NCI-H2081 (cell line): ENCODE data around the gene CELA3A.
"Not testable (repeated sequence)": the region's sequence is repeated elsewhere in the genome, so short reads cannot be mapped to it uniquely, and the experiment has no call there.

ENCODE experiments used
- DNase-seq, 2 experiments: peaks; one replicate each; lab custom pipeline; 2025; lab: John Stamatoyannopoulos, UW

CELA3A gene

GRCh38 chr1:21981253-21981652 is 20.2 kb upstream of the CELA3A start:
- DNase-seq = not testable (repeated sequence)

GRCh38 chr1:21982122-21982521 is 19.3 kb upstream of the CELA3A start:
- DNase-seq = not testable (repeated sequence)

DNA sequence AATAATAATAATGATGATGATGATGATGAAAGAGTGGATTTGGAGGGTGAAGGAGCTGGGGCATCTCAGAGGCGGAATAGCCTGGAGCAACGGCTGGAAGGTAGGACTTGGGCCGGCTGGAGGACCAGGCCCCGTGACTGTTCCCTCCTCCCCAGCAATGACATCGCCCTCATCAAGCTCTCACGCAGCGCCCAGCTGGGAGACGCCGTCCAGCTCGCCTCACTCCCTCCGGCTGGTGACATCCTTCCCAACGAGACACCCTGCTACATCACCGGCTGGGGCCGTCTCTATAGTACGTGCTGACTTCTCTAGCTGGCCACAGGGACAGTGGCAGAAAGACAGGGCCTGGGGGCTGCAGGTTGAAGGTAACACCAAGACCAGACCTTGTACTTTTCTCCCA is 17.9 kb upstream of the CELA3A start:
- DNase-seq = not testable (repeated sequence)

GRCh38 chr1:21985893-21986292 is 15.6 kb upstream of the CELA3A start:
- DNase-seq = not testable (repeated sequence)

DNA sequence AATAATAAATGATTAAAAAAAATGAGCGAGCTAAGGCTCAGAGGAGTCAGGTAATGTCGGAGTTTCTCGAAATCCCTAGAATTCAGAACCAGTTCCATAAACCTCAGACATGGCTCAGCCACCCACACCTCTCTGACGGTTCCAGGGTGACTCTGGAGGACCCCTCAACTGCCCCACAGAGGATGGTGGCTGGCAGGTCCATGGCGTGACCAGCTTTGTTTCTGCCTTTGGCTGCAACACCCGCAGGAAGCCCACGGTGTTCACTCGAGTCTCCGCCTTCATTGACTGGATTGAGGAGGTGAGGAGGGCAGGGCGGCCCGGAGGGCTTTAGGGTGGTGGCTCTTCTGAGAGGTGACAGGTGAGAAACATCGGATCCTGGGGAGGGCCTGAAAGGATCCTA is 15.1 kb upstream of the CELA3A start:
- DNase-seq = not testable (repeated sequence)

DNA sequence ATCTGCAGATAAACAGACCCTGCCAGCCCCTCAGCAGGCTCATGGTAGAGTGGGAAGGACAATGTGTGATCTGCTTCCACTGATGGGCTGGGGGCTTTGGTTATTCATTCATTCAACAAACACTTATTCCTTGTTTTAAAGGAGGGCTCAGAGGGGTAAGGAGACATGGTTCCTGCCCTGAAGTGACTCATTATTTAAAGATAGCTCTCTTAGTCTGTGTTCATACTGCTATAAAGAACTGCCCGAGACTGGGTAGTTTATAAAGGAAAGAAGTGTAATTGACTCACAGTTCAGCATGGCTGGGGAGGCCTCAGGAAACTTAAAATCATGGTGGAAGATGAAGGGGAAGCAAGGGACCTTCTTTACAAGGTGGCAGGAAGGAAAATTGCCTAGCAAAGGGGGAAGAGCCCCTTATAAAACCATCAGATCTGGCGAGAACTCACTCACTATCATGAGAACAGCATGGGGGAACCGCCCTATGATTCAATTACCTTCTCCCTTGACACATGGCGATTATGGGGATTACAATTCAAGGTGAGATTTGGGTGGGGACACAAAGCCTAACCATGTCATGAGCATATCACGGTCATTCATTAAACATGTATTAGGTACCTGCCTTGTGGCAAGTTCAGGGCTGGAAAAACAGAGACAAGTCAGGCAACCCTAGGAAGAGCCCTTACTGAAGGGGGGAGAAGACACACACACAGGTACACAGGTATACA is 11.6 kb upstream of the CELA3A start:
- DNase-seq = not testable (repeated sequence)

GRCh38 chr1:21992186-21992585 is 9.3 kb upstream of the CELA3A start:
- DNase-seq = not testable (repeated sequence)

GRCh38 chr1:21994716-21995115 is 6.7 kb upstream of the CELA3A start:
- DNase-seq = not testable (repeated sequence)

DNA sequence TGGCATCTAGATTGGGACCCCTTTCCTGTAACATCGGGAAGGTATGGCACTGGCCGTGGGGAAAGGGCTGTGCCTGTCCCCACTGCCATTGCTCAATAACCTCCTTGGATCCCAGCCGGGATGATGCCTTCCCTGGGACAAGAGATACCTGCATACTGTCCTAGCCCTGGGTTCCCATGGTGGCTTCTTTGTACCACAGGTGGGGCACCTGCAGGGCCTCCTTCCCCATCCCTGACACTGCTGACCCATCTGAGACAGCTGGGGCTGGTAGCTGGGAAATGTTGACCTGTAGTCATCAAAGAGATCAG is 4.8 kb upstream of the CELA3A start:
- DNase-seq = not testable (repeated sequence)

- not testable (repeated sequence) for DNase-seq
These were observed 3.4 kb upstream of the CELA3A start for GRCh38 chr1:21997891-21998623.

DNA sequence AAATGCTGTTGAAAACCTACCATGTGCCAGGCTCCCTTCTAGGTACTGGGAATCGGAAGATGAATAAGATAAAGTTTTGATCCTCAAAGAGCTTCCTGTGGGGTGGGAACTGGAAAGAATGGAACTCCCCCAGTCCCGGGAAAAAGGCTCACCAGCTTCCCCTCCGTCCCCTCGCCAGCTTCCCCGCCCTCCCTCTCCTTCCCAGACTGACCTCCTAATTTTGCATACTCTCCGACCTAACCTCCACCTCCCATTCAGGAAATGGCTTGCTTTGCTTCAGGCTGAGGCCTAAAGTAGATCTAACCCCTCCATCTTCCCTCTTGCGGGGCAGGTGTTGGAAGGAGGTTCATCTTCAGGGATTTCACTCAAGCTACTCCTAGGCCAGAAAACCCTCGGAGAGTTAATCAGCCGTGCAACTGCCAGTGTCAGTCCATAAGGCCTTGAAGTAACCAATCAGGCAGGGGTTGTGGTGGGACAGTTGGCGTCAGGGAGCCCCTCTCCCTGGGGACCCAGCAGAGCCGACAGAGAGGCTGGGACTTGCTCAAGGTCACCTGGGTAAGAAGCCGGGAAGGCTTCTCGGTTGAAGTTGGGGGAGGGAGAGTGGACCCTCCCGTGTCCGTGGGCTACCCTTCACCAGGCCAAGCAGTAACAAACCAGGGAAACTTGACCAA is 2.7 kb upstream of the CELA3A start:
- DNase-seq = not testable (repeated sequence)

DNA sequence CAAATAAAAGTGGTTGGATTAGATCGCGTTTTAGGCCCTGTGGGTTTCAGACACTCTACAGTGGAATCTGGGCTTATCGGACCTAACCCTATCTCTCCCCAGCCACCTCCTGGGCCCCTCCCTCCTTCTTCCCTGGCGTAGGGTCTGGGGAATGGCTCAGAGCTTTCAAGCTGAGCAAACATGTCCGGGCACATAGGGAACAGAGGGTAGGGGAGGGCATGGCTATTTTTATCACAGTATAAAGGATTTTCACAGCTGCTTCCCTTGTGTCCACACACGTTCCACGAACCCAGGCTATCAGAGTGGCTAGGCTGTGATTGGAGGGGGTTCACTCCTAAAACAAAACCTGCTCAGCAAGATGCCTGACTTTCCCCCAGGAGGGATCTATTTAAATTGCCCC is 1.8 kb upstream of the CELA3A start:
- peak; percentile 23 to 56 for DNase-seq

GRCh38 chr1:22002461-22002860 is 1.0 kb downstream of the CELA3A start:
- DNase-seq = not testable (repeated sequence)

DNA sequence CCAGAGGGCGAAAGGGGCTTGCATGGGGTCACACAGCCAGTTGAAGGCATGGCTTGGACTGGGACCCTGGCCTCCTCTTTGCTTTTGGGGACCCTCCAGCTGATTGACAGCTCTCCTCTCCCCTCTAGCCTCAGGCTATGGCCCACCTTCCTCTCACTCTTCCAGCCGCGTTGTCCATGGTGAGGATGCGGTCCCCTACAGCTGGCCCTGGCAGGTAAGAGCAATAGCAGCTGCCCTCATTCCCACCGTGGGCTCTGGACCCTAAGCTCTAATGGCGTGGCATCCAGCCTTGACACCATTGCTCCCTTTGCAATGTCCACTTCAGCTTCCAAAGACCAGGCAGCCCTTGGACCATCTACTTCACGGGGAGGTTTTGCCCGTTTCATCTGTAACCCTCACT is 1.4 kb downstream of the CELA3A start:
- DNase-seq = not testable (repeated sequence)

GRCh38 chr1:22003959-22004358 is 2.5 kb downstream of the CELA3A start:
- DNase-seq = not testable (repeated sequence)

- peak; percentile 42 to 56 for DNase-seq
These were observed 4.0 kb downstream of the CELA3A start for GRCh38 chr1:22005261-22006149.

GRCh38 chr1:22006736-22007135 is 5.3 kb downstream of the CELA3A start:
- not testable (repeated sequence) for DNase-seq

DNA sequence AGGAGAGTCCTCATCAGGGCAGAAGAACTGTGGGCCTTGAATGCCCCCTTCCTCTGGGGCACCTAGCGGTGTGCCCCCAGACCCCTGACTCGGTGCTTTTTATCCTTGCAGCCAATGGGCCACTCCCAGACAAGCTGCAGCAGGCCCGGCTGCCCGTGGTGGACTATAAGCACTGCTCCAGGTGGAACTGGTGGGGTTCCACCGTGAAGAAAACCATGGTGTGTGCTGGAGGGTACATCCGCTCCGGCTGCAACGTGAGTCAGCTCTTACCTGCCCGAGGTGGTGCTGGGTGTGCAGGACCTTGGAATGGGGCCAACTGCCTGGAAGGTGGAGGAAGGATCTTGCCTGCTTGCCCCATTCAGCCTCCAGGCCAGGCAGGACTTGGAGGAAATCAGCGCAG is 5.8 kb downstream of the CELA3A start:
- not testable (repeated sequence) for DNase-seq

GRCh38 chr1:22009566-22009965 is 8.1 kb downstream of the CELA3A start:
- not testable (repeated sequence) for DNase-seq

DNA sequence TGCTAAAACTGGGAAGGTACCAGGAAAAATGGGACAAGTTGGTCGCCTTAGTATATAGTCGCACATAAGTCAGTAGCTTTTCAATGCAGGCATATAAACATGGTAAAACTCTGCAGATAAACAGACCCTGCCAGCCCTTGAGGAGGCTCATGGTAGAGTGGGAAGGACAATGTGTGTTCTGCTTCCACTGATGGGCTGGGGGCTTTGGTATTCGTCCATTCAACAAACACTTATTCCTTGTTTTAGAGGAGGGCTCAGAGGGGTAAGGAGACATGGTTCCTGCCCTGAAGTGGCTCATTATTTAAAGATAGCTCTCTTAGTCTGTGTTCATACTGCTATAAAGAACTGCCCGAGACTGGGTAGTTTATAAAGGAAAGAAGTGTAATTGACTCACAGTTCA is 11.3 kb downstream of the CELA3A start:
- DNase-seq = not testable (repeated sequence)

DNA sequence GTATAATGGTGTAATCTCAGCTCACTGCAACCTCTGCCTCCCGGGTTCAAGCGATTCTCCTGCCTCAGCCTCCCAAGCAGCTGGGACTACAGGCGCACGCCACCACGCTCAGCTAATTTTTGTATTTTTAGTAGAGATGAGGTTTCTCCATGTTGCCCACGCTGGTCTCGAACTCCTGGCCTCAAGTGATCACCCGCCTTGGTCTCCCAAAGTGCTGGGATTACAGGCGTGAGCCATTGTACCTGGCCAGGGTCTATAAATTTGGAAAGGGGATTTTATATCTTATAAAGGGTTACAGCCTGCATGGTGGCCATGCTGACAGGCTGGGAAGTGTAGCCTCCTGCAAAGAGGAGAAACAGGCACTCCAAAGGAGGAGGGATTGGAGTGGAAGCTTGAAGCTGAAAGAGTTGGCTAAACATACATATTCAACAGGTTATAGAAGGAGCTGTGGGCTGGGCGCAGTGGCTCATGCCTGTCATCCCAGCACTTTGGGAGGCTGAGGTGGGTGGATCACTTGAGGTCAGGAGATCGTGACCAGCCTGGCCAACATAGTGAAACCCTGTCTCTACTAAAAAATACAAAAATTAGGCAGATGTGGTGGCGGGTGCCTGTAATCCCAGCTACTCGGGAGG is 13.2 kb downstream of the CELA3A start:
- DNase-seq = not testable (repeated sequence)
